IMR-90 (cell line): Measurements from ENCODE around the gene RASGRP2. TPM values are rescaled to one million over a fixed set of nuclear protein-coding genes. Genes with fewer than 3 reads are reported as not detected.

Source experiments
- ATAC-seq: fragments of 200-7000 bp; cut with Tn5 transposase; 2 replicates; pipeline ENCODE4 v1.9.1; 2020; ENCODE audit warnings: low read depth, mild to moderate bottlenecking, moderate library complexity
- BruUV-seq: library from RNA; stranded (reverse); fragments of 400-500 nt; replicated peaks from 2 replicates; lab custom pipeline; 2021; lab: Mats Ljungman, UMichigan
- CTCF ChIA-PET: fragments of 300-600 bp; formaldehyde crosslinking; extraction: SDS; loops from one replicate; lab custom pipeline; 2021; ENCODE audit warnings: antibody characterized with exemption; lab: Yijun Ruan, JAX
- POLR2A ChIA-PET: fragments of 300-600 bp; sonication (Branson Sonifier 250); formaldehyde crosslinking; loops from one replicate; lab custom pipeline; 2022; ENCODE audit warnings: antibody characterized with exemption; ENCODE audit not compliant: unreplicated experiment; lab: Charles Lee
- DNase-seq: peaks from one replicate; pipeline ENCODE4 v3.0.0; 2013
- H2AFZ ChIP-seq: replicated peaks from 2 replicates; pipeline ENCODE3; 2013; ENCODE audit warnings: low read length, mild to moderate bottlenecking; ENCODE audit not compliant: poor library complexity
- H2AK5ac ChIP-seq: 2 replicates; pipeline ENCODE4 v1.6.1; 2013; ENCODE audit warnings: low read depth, low read length, inconsistent platforms
- H2AK9ac ChIP-seq: replicated peaks from 2 replicates; pipeline ENCODE3; 2013; ENCODE audit warnings: mild to moderate bottlenecking, low read depth, low read length, moderate library complexity; ENCODE audit not compliant: poor library complexity
- H2BK120ac ChIP-seq: 2 replicates; pipeline ENCODE4 v1.6.1; 2013; ENCODE audit warnings: low read depth, low read length, inconsistent platforms
- H2BK15ac ChIP-seq: 3 replicates; pipeline ENCODE4 v1.6.1; 2013; ENCODE audit warnings: low read depth, low read length, inconsistent platforms
- H2BK20ac ChIP-seq: 2 replicates; pipeline ENCODE4 v1.6.1; 2013; ENCODE audit warnings: low read depth, mild to moderate bottlenecking, inconsistent platforms, low read length, moderate library complexity
- H2BK5ac ChIP-seq: 2 replicates; pipeline ENCODE4 v1.6.1; 2013; ENCODE audit warnings: mild to moderate bottlenecking, low read depth, low read length, inconsistent platforms; ENCODE audit not compliant: poor library complexity, severe bottlenecking
- H3K14ac ChIP-seq: replicated peaks from 2 replicates; pipeline ENCODE4 v1.6.1; 2013; ENCODE audit warnings: low read depth, low read length, inconsistent platforms
- H3K18ac ChIP-seq: 2 replicates; pipeline ENCODE4 v1.6.1; 2013; ENCODE audit warnings: low read depth, low read length, control low read depth
- H3K23ac ChIP-seq: 2 replicates; pipeline ENCODE4 v1.6.1; 2013; ENCODE audit warnings: low read depth, low read length, inconsistent platforms
- H3K27ac ChIP-seq: 2 replicates; pipeline ENCODE4 v1.5.1; 2013; ENCODE audit warnings: mild to moderate bottlenecking, control low read depth, low read length; ENCODE audit not compliant: insufficient read depth
- H3K27me3 ChIP-seq: 2 replicates; pipeline ENCODE4 v1.6.1; 2013; ENCODE audit warnings: low read length; ENCODE audit not compliant: control insufficient read depth, insufficient read depth
- H3K36me3 ChIP-seq: 2 replicates; pipeline ENCODE4 v1.6.1; 2013; ENCODE audit warnings: low read length, mixed read lengths; ENCODE audit not compliant: control insufficient read depth, insufficient read depth
- H3K4ac ChIP-seq: 2 replicates; pipeline ENCODE4 v1.6.1; 2013; ENCODE audit warnings: low read depth, low read length, inconsistent platforms
- H3K4me1 ChIP-seq: 2 replicates; pipeline ENCODE4 v1.6.1; 2013; ENCODE audit warnings: low read length, mixed read lengths; ENCODE audit not compliant: control insufficient read depth, insufficient read depth
- H3K4me2 ChIP-seq: 2 replicates; pipeline ENCODE4 v1.6.1; 2013; ENCODE audit warnings: low read depth, mild to moderate bottlenecking, control low read depth, low read length, moderate library complexity
- H3K4me3 ChIP-seq: 2 replicates; pipeline ENCODE4 v1.5.1; 2013; ENCODE audit warnings: low read depth, mild to moderate bottlenecking, control low read depth, low read length, moderate library complexity; ENCODE audit not compliant: insufficient read depth
- H3K56ac ChIP-seq: 2 replicates; pipeline ENCODE4 v1.6.1; 2013; ENCODE audit warnings: low read length, inconsistent platforms; ENCODE audit not compliant: insufficient read depth; ENCODE audit errors: extremely low read depth
- H3K79me1 ChIP-seq, 2 experiments: 2 replicates each; pipeline ENCODE4 v1.6.1; 2013; ENCODE audit warnings: low read length in 2 of 2, inconsistent platforms in 1 of 2, low read depth in 1 of 2
- H3K9ac ChIP-seq: 2 replicates; pipeline ENCODE4 v1.6.1; 2013; ENCODE audit warnings: low read depth, low read length, control low read depth
- H3K9me1 ChIP-seq: 2 replicates; pipeline ENCODE4 v1.6.1; 2013; ENCODE audit warnings: low read length, inconsistent platforms; ENCODE audit not compliant: insufficient read depth
- H3K9me3 ChIP-seq: 2 replicates; pipeline ENCODE4 v1.6.1; 2013; ENCODE audit warnings: low read length; ENCODE audit not compliant: control insufficient read depth, insufficient read depth
- H4K20me1 ChIP-seq: 2 replicates; pipeline ENCODE4 v1.6.1; 2013; ENCODE audit warnings: low read length, inconsistent platforms; ENCODE audit not compliant: insufficient read depth
- H4K5ac ChIP-seq: 2 replicates; pipeline ENCODE4 v1.6.1; 2013; ENCODE audit warnings: mild to moderate bottlenecking, low read depth, low read length, control low read depth
- H4K8ac ChIP-seq, 2 experiments: 2 replicates each; pipeline ENCODE4 v1.6.1; 2013; ENCODE audit warnings: low read depth in 2 of 2, low read length in 2 of 2, control low read depth in 1 of 2, inconsistent platforms in 1 of 2
- H4K91ac ChIP-seq: 2 replicates; pipeline ENCODE4 v1.6.1; 2013; ENCODE audit warnings: low read depth, low read length, inconsistent platforms; ENCODE audit not compliant: insufficient read depth
- BHLHE40 ChIP-seq: fragments of 150-350 bp; IDR thresholded peaks from 2 replicates; pipeline ENCODE4 v1.6.1; 2016; ENCODE audit warnings: mild to moderate bottlenecking, low read depth, low read length
- CEBPB ChIP-seq: IDR thresholded peaks from 2 replicates; pipeline ENCODE4 v1.6.1; 2012; ENCODE audit warnings: low read depth, low read length, improper control_type of control experiment
- CHD1 ChIP-seq: IDR thresholded peaks from 2 replicates; pipeline ENCODE4 v1.6.1; 2012; ENCODE audit warnings: low read depth, low read length, improper control_type of control experiment
- CTCF ChIP-seq: conservative IDR thresholded peaks from 2 replicates; pipeline ENCODE4 v1.5.1; 2012; ENCODE audit warnings: mild to moderate bottlenecking, low read depth, low read length, improper control_type of control experiment
- FOS ChIP-seq: fragments of 150-350 bp; IDR thresholded peaks from 2 replicates; pipeline ENCODE4 v1.6.1; 2016; ENCODE audit warnings: low read depth, low read length
- MAFK ChIP-seq: IDR thresholded peaks from 2 replicates; pipeline ENCODE4 v1.6.1; 2012; ENCODE audit warnings: low read depth, low read length, improper control_type of control experiment
- MAZ ChIP-seq: IDR thresholded peaks from 2 replicates; pipeline ENCODE4 v1.6.1; 2012; ENCODE audit warnings: low read depth, mild to moderate bottlenecking, low read length, improper control_type of control experiment, moderate library complexity, borderline replicate concordance
- MXI1 ChIP-seq: IDR thresholded peaks from 2 replicates; pipeline ENCODE4 v1.6.1; 2012; ENCODE audit warnings: low read depth, mild to moderate bottlenecking, low read length, moderate library complexity, borderline replicate concordance
- NFE2L2 ChIP-seq: fragments of 150-350 bp; IDR thresholded peaks from 2 replicates; pipeline ENCODE4 v1.6.1; 2016; ENCODE audit warnings: low read depth, mild to moderate bottlenecking, low read length
- POLR2A ChIP-seq: IDR thresholded peaks from 2 replicates; pipeline ENCODE4 v1.6.1; 2012; ENCODE audit warnings: mild to moderate bottlenecking, low read depth, low read length
- RAD21 ChIP-seq: IDR thresholded peaks from 2 replicates; pipeline ENCODE4 v1.6.1; 2012; ENCODE audit warnings: low read length, improper control_type of control experiment
- RCOR1 ChIP-seq: IDR thresholded peaks from 2 replicates; pipeline ENCODE4 v1.6.1; 2012; ENCODE audit warnings: mild to moderate bottlenecking, low read length, improper control_type of control experiment; ENCODE audit not compliant: insufficient replicate concordance
- RFX5 ChIP-seq: IDR thresholded peaks from 2 replicates; pipeline ENCODE4 v1.8.0; 2012; ENCODE audit warnings: low read depth, mild to moderate bottlenecking, low read length, moderate library complexity
- SMC3 ChIP-seq: fragments of 150-350 bp; IDR thresholded peaks from 2 replicates; pipeline ENCODE4 v1.6.1; 2016; ENCODE audit warnings: low read depth, mild to moderate bottlenecking, antibody characterized with exemption, low read length, moderate library complexity
- WGBS, 2 experiments: methylation state at CpG; one replicate each; pipeline versions ENCODE4 v1.1.5 to v1.1.7; 2013; ENCODE audit warnings: missing lambda C conversion rate in 2 of 2; ENCODE audit not compliant: insufficient read length in 1 of 2; ENCODE audit errors: extremely low coverage in 2 of 2; 5-methylcytosine and 5-hydroxymethylcytosine counted together
- dilution Hi-C: fragments of 300-500 bp; cut with HindIII; formaldehyde crosslinking; loops from one replicate; pipeline ENCODE4 v1.14.3; 2018; ENCODE audit warnings: low sequenced_read_pairs; ENCODE audit not compliant: unreplicated experiment
- in situ Hi-C: fragments of 300-500 bp; cut with MboI; formaldehyde crosslinking; loops from 3 replicates; pipeline ENCODE4 v1.14.3; 2019; ENCODE audit warnings: low sequenced_read_pairs, inconsistent platforms, mixed read lengths
- intact Hi-C: fragments of 100-400 bp; cut with micrococcal nuclease; formaldehyde crosslinking; loops from 2 replicates; pipeline ENCODE4 v1.10.0; 2022
- polyA plus RNA-seq, 3 experiments: library from polyadenylated mRNA; depleted of rRNA; stranded (reverse); fragments of >200 nt; gene quantifications; 2 replicates each; pipeline ENCODE4 v1.2.3, GENCODE V29; 2012; ENCODE audit warnings: low replicate concordance in 1 of 3
- total RNA-seq: library from RNA; depleted of rRNA; stranded (reverse); fragments of >200 nt; gene quantifications from 2 replicates; pipeline ENCODE4 v1.2.3, GENCODE V29; 2012
- TF ChIP-seq, protein P1 (sequence below): fragments of 150-350 bp; IDR thresholded peaks from 2 replicates; pipeline ENCODE4 v1.6.1; 2016; ENCODE audit warnings: low read depth, mild to moderate bottlenecking, low read length, moderate library complexity, borderline replicate concordance
- TF ChIP-seq, protein P2 (sequence below): fragments of 150-350 bp; IDR thresholded peaks from 2 replicates; pipeline ENCODE4 v1.6.1; 2017; ENCODE audit warnings: mild to moderate bottlenecking, antibody characterized with exemption, low read length, low read depth

RASGRP2 gene
- total and polyA plus RNA-seq, 2 of the 4 experiments (the other 2 are of a cell fraction), result 1.2 TPM; not detected in 1

- Histone ChIP-seq H2BK15ac (no peak overlapping the region), H3K4ac (no peak overlapping the region), H2AFZ (no peak overlapping the region), H3K9me1 (peaks cover 4% of the 10 kb centered on the region; the same call in 1 of the 2 replicates), H3K23ac (no peak overlapping the region), H3K9ac (no peak overlapping the region), H4K5ac (no peak overlapping the region), H3K79me1 (no peaks in the 10 kb centered on the region), H3K4me2 (no peak overlapping the region), H3K36me3 (no peaks in the 10 kb centered on the region), H4K20me1 (no peaks in the 10 kb centered on the region), H3K14ac (no peak overlapping the region), H3K4me3 (no peak overlapping the region), H3K27ac (no peak overlapping the region), H2BK20ac (no peak overlapping the region), H3K4me1 (peaks cover 8% of the 10 kb centered on the region), H4K91ac (no peak overlapping the region), H2BK5ac (no peak overlapping the region), H3K18ac (no peak overlapping the region), H3K56ac (no peak overlapping the region), H2AK9ac (no peak overlapping the region), H4K8ac (no peak overlapping the region), H3K9me3 (peaks cover 5% of the 10 kb centered on the region; the same call in 1 of the 2 replicates), H3K27me3 (peaks cover 67% of the 10 kb centered on the region), H2AK5ac (no peak overlapping the region), H2BK120ac (no peak overlapping the region)
- dilution Hi-C loops, result no loop called here
- DNase-seq (no peak), ATAC-seq (no peak)
- intact Hi-C loops, result no loop called here
- whole genome bisulfite sequencing, 2 experiments, result no CpG with 5 or more reads among the region's 6 CpGs
- in situ Hi-C loops, result no loop called here
- TF ChIP-seq FOS (no peak), CHD1 (no peak), POLR2A (no peak), RCOR1 (no peak), MXI1 (no peak), NFE2L2 (no peak), RFX5 (no peak), RAD21 (no peak), CTCF (no peak), SMC3 (no peak), MAZ (no peak), BHLHE40 (no peak), CEBPB (no peak), MAFK (no peak)
- TF ChIP-seq, protein P1, sequence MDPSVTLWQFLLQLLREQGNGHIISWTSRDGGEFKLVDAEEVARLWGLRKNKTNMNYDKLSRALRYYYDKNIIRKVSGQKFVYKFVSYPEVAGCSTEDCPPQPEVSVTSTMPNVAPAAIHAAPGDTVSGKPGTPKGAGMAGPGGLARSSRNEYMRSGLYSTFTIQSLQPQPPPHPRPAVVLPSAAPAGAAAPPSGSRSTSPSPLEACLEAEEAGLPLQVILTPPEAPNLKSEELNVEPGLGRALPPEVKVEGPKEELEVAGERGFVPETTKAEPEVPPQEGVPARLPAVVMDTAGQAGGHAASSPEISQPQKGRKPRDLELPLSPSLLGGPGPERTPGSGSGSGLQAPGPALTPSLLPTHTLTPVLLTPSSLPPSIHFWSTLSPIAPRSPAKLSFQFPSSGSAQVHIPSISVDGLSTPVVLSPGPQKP, result no peak
- TF ChIP-seq, protein P2, sequence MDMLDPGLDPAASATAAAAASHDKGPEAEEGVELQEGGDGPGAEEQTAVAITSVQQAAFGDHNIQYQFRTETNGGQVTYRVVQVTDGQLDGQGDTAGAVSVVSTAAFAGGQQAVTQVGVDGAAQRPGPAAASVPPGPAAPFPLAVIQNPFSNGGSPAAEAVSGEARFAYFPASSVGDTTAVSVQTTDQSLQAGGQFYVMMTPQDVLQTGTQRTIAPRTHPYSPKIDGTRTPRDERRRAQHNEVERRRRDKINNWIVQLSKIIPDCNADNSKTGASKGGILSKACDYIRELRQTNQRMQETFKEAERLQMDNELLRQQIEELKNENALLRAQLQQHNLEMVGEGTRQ, result no peak
- CTCF ChIA-PET, result no interaction called here
- POLR2A ChIA-PET, result no interaction called here
- BruUV-seq, result no TSS peak
Measured at GRCh38 chr11:64677441-64678023, 66.4 kb downstream of the RASGRP2 start.
